Common myeloid progenitor, CD34-positive (primary cell): Measurements from ENCODE around the gene IL4R.
A peak's percentile ranks its signal among the peaks of the same experiment; 100 is the strongest.

Source experiments
- CTCF ChIA-PET: fragments of 350-600 bp; sonication (Branson Sonifier 250); formaldehyde crosslinking; loops from one replicate; lab custom pipeline; 2021; ENCODE audit warnings: antibody characterized with exemption; lab: Charles Lee
- POLR2A ChIA-PET: fragments of 350-600 bp; sonication (Branson Sonifier 250); formaldehyde crosslinking; loops from one replicate; lab custom pipeline; 2021; ENCODE audit warnings: antibody characterized with exemption; lab: Charles Lee
- DNase-seq, 3 donors: peaks; one replicate each; pipeline versions ENCODE4 v3.0.0 to v3.0.0-alpha.2; 2013
- H3K27ac ChIP-seq, 2 experiments: 1 replicate in 1 of 2; 2 replicates in 1 of 2; pipeline ENCODE4 v1.7.0; 2013; ENCODE audit warnings: inconsistent platforms in 2 of 2, low read length in 2 of 2, mild to moderate bottlenecking in 2 of 2, low read depth in 1 of 2, moderate library complexity in 1 of 2; ENCODE audit not compliant: severe bottlenecking in 2 of 2, insufficient read depth in 1 of 2, poor library complexity in 1 of 2
- H3K27me3 ChIP-seq, 5 experiments: replicated peaks in 2 of 5; 1 replicate in 3 of 5; 2 replicates in 2 of 5; pipeline versions ENCODE4 v1.6.1 to v1.7.0; 2013; ENCODE audit warnings: low read length in 4 of 5, mild to moderate bottlenecking in 2 of 5, moderate library complexity in 2 of 5, inconsistent platforms in 1 of 5; ENCODE audit not compliant: insufficient read depth in 5 of 5, control insufficient read depth in 4 of 5
- H3K36me3 ChIP-seq, 4 experiments: 1 replicate in 2 of 4; 2 replicates in 2 of 4; pipeline versions ENCODE4 v1.6.1 to v1.7.0; 2013; ENCODE audit warnings: low read length in 3 of 4, control low read depth in 1 of 4, mild to moderate bottlenecking in 1 of 4; ENCODE audit not compliant: control insufficient read depth in 4 of 4, insufficient read depth in 4 of 4
- H3K4me1 ChIP-seq, 4 experiments: 1 replicate in 3 of 4; 2 replicates in 1 of 4; pipeline versions ENCODE4 v1.6.1 to v1.7.1; 2013; ENCODE audit warnings: low read length in 3 of 4, mild to moderate bottlenecking in 3 of 4, control low read depth in 1 of 4, inconsistent platforms in 1 of 4, moderate library complexity in 1 of 4; ENCODE audit not compliant: control insufficient read depth in 4 of 4, insufficient read depth in 4 of 4; ENCODE audit errors: control extremely low read depth in 1 of 4
- H3K4me3 ChIP-seq, 7 experiments: 1 replicate in 4 of 7; 2 replicates in 3 of 7; pipeline versions ENCODE4 v1.5.1 to v1.7.0; 2013; ENCODE audit warnings: mild to moderate bottlenecking in 7 of 7, low read length in 6 of 7, moderate library complexity in 6 of 7, inconsistent platforms in 2 of 7, low read depth in 2 of 7, control low read depth in 1 of 7; ENCODE audit not compliant: insufficient read depth in 4 of 7, control insufficient read depth in 1 of 7; ENCODE audit errors: extremely low read depth in 1 of 7
- H3K9me3 ChIP-seq, 5 experiments: 1 replicate in 4 of 5; 2 replicates in 1 of 5; pipeline versions ENCODE4 v1.6.1 to v1.7.1; 2013; ENCODE audit warnings: low read length in 4 of 5, mild to moderate bottlenecking in 2 of 5, inconsistent platforms in 1 of 5, low read depth in 1 of 5, moderate library complexity in 1 of 5; ENCODE audit not compliant: control insufficient read depth in 4 of 5, insufficient read depth in 2 of 5; ENCODE audit errors: control extremely low read depth in 1 of 5
- WGBS: methylation state at CpG from one replicate; pipeline ENCODE4 v1.1.5; 2013; ENCODE audit not compliant: insufficient coverage; 5-methylcytosine and 5-hydroxymethylcytosine counted together

The IL4R gene

DNA sequence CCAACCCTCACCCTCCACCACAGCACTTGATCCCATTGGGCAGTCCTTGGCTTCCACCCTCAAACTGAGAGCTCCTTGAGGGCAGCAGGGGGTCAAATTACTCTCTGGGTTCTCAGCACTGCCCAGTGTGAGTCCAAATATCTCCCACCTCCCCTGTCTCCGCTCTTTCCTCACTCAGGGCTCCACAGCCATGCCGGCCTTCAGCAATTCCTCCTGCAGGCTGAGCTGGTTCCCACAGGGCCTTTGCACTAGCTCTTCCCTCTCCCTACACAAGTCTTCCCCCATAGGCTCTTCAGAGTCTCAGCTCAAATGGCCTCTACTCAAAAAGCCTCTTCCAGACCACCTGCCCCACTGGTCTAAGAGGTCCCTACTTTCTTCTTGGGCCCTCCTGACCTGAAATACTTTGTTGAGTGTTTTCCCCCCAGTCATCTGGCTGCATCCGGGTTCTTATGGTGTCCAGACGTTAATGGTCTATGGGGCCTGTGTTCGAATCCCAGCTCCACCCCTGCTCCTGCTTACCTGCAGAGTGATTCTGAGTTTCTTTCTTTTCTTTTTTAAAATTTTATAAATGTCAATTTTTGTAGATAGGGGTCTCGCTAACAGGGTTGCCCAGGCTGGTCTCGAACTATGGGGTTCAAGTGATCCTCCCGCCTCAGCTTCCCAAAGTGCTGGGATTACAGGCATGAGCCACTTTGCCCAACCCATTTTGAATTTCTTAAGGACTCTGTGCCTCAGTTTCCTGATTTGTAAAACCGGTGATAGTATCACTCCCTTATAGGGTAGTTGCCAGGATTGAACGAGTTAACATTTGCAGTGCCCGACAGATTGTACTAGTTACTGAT lies 973 bp upstream of the IL4R start:
- DNase-seq: no peak
- ChIA-PET POLR2A (no interaction called here), CTCF (interaction anchor here (1.1 to 1.3 kb wide), 2 partner anchors 42 to 137 kb away, joined by 3 to 4 read pairs; no protein-coding TSS in a partner anchor)
- Histone ChIP-seq H3K4me3 (peak overlapping the region in 6 of 7 experiments; percentile 63 to 88 (median 80)), H3K36me3 (peaks cover 0 to 2% (median under 1%) of the 10 kb centered on the region in 4 experiments), H3K27me3 (no peaks in the 10 kb centered on the region), H3K9me3 (peaks cover 0 to 4% (median 0%) of the 10 kb centered on the region in 5 experiments), H3K4me1 (peaks cover 4 to 41% (median 24%) of the 10 kb centered on the region in 4 experiments), H3K27ac (no peak overlapping the region)
- 58% methylated on average over 7 of the region's 11 CpGs for WGBS

DNA sequence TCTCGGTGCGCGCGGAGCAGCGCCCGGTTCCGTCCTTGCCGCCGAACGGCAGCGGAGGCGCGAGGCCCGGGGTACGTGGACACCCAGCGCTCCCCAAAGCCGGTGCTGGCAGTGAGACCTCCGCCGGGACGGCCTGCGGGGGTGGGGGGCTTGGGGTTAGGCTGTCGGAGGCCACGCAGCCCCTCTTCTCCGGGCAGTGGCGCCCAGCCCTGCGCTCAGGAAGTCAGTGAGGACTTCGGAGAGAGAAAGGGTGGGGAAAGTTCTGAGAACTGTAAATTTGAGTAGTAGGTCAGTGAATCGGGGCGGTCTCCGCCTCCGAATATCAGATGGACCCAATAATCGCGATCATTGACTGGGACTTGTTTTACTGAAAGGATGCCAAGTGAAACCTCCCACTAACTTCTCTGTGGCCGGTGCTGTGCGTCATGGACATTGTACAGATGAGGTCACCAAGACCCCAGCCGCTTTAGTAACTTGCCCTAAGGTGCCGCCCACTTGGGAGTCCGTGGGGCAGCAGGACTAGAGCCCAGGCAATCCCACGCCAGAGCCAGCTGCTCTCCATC lies 468 bp downstream of the IL4R start:
- Histone ChIP-seq H3K27ac (peak overlapping the region in 1 of 2 experiments; percentile 57), H3K36me3 (peaks cover 0 to 2% (median under 1%) of the 10 kb centered on the region in 4 experiments), H3K4me3 (peak overlapping the region; percentile 63 to 88 (median 80)), H3K9me3 (no peaks in the 10 kb centered on the region), H3K4me1 (peaks cover 7 to 56% (median 38%) of the 10 kb centered on the region in 4 experiments), H3K27me3 (no peaks in the 10 kb centered on the region)
- under 1% methylated on average over 36 of the region's 39 CpGs for WGBS
- DNase-seq: peak; percentile 51 to 69 (median 67)
- ChIA-PET CTCF (interaction anchor here (1.4 kb wide), 1 partner anchor 54 kb away, joined by 4 read pairs; no protein-coding TSS in a partner anchor), POLR2A (no interaction called here)

DNA sequence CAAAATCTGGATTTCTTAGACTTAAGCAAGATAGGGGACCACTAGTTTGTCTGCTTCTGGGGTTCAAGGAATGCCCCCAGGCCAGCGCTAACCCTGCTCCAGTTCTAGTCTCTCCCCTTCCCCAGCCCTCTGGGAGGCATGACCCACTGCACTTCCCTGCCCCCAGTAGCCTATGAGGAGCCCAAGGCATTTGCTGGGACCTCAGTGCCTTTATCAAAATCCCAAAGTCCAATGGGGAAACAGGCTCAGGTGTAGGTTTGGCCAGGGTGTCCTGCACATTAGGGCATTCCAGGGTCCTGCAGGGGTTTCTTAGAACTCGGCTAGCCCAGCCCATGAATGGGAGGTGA lies 1.2 kb downstream of the IL4R start:
- no peak for DNase-seq
- no peaks in the 10 kb centered on the region for H3K9me3 ChIP-seq
- ChIA-PET POLR2A (no interaction called here), CTCF (interaction anchor here (1.0 to 2.6 kb wide), 3 partner anchors 12 to 80 kb away, joined by 4 to 10 read pairs (median 4); no protein-coding TSS in a partner anchor)
- H3K27ac ChIP-seq: no peak overlapping the region
- H3K36me3 ChIP-seq: peaks cover 0 to 2% (median under 1%) of the 10 kb centered on the region in 4 experiments
- no peaks in the 10 kb centered on the region for H3K27me3 ChIP-seq
- peak overlapping the region in 4 of 7 experiments; percentile 12 to 82 (median 72) for H3K4me3 ChIP-seq
- 100% methylated on average over 1 of the region's 2 CpGs for whole genome bisulfite sequencing
- H3K4me1 ChIP-seq: peaks cover 7 to 63% (median 40%) of the 10 kb centered on the region in 4 experiments

DNA sequence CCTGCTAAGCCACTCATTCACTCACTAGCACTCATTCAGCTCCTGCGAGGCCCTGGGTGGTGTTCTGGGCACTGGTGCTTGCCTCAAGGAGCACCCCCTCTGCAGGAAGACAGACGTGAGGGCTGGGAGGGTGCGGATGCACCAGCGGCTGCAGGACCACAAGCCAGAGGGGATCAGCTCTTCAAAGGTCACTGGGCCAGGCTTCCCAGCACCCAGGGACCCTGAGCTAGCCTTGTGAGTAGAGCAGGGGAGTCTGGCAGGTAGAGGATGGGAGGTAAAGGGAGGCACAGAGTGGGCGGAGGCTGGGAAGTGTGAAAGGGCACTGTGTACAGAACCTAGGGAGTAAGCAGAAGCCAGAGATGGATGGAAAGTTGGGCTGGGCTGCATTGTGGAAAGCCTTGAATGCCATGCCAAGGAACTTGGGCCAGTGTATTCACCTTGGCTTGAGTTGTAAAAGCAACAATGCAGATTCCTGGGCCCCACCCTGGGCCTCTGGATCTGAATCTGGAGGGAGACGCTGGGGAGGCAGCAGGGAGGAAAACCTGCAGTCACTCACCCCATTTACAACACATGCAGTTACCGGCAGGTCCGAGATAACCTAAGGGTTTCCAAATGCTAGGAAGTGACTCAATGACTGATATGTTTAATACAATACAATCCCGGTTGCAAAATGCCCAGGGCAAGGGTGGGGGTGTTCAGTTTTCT lies 1.7 kb downstream of the IL4R start:
- 67% methylated on average over 3 of the region's 9 CpGs for WGBS
- H3K4me1 ChIP-seq: peaks cover 7 to 68% (median 40%) of the 10 kb centered on the region in 4 experiments

DNA sequence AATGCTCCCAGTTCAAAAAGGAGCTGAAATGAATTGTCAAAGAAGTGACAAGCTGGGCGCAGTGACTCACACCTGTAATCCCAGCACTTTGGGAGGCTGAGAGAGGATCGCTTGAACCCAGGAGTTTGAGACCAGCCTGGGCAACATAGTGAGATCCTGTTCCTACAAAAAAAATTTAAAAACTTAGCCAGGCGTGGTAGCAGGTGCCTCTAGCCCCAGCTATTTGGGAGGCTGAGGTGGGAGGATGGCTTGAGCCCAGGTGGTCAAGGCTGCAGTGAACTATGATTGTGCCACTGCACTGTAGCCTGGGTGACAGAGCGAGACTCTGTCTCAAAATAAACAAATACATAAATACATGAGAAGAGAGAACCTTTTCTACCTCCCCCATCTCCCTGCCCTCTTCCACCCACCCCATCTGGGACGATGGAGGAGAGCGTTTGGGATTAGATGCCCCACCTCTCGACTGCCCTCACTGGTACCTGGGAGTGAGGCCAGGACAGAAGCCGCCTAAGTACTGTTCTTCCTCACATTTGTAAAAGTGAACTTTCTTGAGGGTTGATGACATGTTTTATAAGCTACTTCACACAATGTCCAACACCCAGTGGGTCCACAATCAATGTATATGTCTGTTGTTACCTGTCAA lies 2.4 kb downstream of the IL4R start:
- CTCF ChIA-PET: interaction anchor here (1.3 to 2.6 kb wide), 7 partner anchors 10 to 82 kb away, joined by 3 to 10 read pairs (median 5); no protein-coding TSS in a partner anchor
- peak overlapping the region in 1 of 7 experiments; percentile 52 for H3K4me3 ChIP-seq
- POLR2A ChIA-PET: interaction anchor here (0.5 kb wide), 1 partner anchor 68 kb away, joined by 4 read pairs; no protein-coding TSS in a partner anchor
- peaks cover 7 to 74% (median 40%) of the 10 kb centered on the region in 4 experiments for H3K4me1 ChIP-seq
- WGBS: 96% methylated on average over 3 of the region's 8 CpGs
- DNase-seq: no peak
- H3K36me3 ChIP-seq: peaks cover 0 to 2% (median under 1%) of the 10 kb centered on the region in 4 experiments
- H3K27me3 ChIP-seq: no peaks in the 10 kb centered on the region
- H3K9me3 ChIP-seq: no peaks in the 10 kb centered on the region
- no peak overlapping the region for H3K27ac ChIP-seq

More for the DNA sequence above, 1.7 kb downstream of the IL4R start:
- DNase-seq: peak in 2 of 3 donors; percentile 21 to 32
- H3K36me3 ChIP-seq: peaks cover 0 to 2% (median under 1%) of the 10 kb centered on the region in 4 experiments
- CTCF ChIA-PET: interaction anchor here (1.0 to 2.6 kb wide), 5 partner anchors 11 to 81 kb away, joined by 4 to 10 read pairs (median 4); no protein-coding TSS in a partner anchor
- H3K27ac ChIP-seq: no peak overlapping the region
- H3K4me3 ChIP-seq: peak overlapping the region in 3 of 7 experiments; percentile 12 to 81 (median 52)
- H3K9me3 ChIP-seq: no peaks in the 10 kb centered on the region
- no peaks in the 10 kb centered on the region for H3K27me3 ChIP-seq
- POLR2A ChIA-PET: interaction anchor here (0.5 kb wide), 1 partner anchor 69 kb away, joined by 4 read pairs; no protein-coding TSS in a partner anchor

DNA sequence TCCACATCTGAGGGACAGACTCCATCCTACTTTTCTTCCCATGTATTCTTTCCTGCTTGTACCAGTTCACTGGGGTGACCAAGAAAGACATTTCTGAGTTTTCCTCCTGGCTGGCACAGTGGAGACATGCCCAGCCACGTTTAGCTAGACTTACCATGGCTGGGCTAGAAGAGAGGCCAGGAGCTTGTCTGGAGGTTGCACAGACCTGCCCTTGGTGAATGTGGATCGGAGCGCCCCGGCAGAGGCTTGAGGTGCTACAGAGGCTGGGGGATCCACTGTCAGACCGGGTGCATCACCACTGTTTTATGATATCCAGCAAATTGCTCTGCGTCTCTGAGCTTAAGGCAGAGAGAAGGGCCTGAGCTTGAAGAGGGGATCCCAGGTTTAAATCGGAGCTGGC lies 3.5 kb downstream of the IL4R start:
- peaks cover 0 to 2% (median under 1%) of the 10 kb centered on the region in 4 experiments for H3K36me3 ChIP-seq
- H3K4me1 ChIP-seq: peaks cover 11 to 85% (median 43%) of the 10 kb centered on the region in 4 experiments

More for the DNA sequence above, 3.5 kb downstream of the IL4R start:
- ChIA-PET CTCF (interaction anchor here (1.3 to 3.1 kb wide), 6 partner anchors 19 to 92 kb away, joined by 3 to 10 read pairs (median 8); no protein-coding TSS in a partner anchor), POLR2A (interaction anchor here (1.8 kb wide), 1 partner anchor 91 kb away, joined by 3 read pairs; no protein-coding TSS in a partner anchor)
- Histone ChIP-seq H3K9me3 (no peaks in the 10 kb centered on the region), H3K4me3 (no peak overlapping the region), H3K27ac (no peak overlapping the region), H3K27me3 (no peaks in the 10 kb centered on the region)
- WGBS: 88% methylated on average over 7 of the region's 7 CpGs
- no peak for DNase-seq
